Panc1 (cell line): ENCODE data around the gene SIRPB2. TPM values are rescaled to one million over a fixed set of nuclear protein-coding genes. Genes with fewer than 3 reads are reported as not detected.

Source experiments
- ATAC-seq: fragments of 200-7000 bp; cut with Tn5 transposase; 2 replicates; pipeline ENCODE4 v1.9.1; 2020; ENCODE audit warnings: mild to moderate bottlenecking, moderate library complexity
- Bru-seq: library from RNA; stranded (reverse); fragments of 400-500 nt; gene quantifications from one replicate; lab custom pipeline; 2021; lab: Mats Ljungman, UMichigan
- BruChase-seq, 2 experiments: library from RNA; stranded (reverse); fragments of 400-500 nt; gene quantifications; one replicate each; lab custom pipeline; 2021; lab: Mats Ljungman, UMichigan
- BruUV-seq: library from RNA; stranded (reverse); fragments of 400-500 nt; replicated peaks from 2 replicates; lab custom pipeline; 2021; lab: Mats Ljungman, UMichigan
- CTCF ChIA-PET: fragments of 300-600 bp; sonication (Branson Sonifier 250); formaldehyde crosslinking; loops from one replicate; lab custom pipeline; 2022; ENCODE audit warnings: antibody characterized with exemption; lab: Charles Lee
- POLR2A ChIA-PET: fragments of 300-600 bp; sonication (Branson Sonifier 250); formaldehyde crosslinking; loops from one replicate; lab custom pipeline; 2022; ENCODE audit warnings: antibody characterized with exemption; lab: Charles Lee
- DNase-seq: peaks from one replicate; pipeline ENCODE4 v3.0.0-alpha.2; 2010; ENCODE audit warnings: low read depth, low spot score
- H3K27ac ChIP-seq: 2 replicates; pipeline ENCODE4 v1.5.1; 2011; ENCODE audit warnings: mild to moderate bottlenecking, low read length, inconsistent platforms
- H3K27me3 ChIP-seq: fragments of 200-500 bp; sonication (Bioruptor generic); 2 replicates; pipeline ENCODE4 v1.6.0; 2014; ENCODE audit warnings: low read length, inconsistent platforms; ENCODE audit not compliant: control insufficient read depth, insufficient read depth
- H3K36me3 ChIP-seq: fragments of 200-500 bp; sonication (Bioruptor generic); 2 replicates; pipeline ENCODE4 v1.5.1; 2014; ENCODE audit warnings: inconsistent platforms, mild to moderate bottlenecking, low read length, moderate library complexity; ENCODE audit not compliant: control insufficient read depth, insufficient read depth
- H3K4me1 ChIP-seq: 2 replicates; pipeline ENCODE4 v1.5.1; 2011; ENCODE audit warnings: inconsistent platforms, mild to moderate bottlenecking, low read length, moderate library complexity; ENCODE audit not compliant: control insufficient read depth, insufficient read depth
- H3K4me3 ChIP-seq, 2 experiments: 2 replicates each; pipeline ENCODE4 v1.5.1; 2011 to 2012; ENCODE audit warnings: low read depth in 2 of 2, low read length in 2 of 2, mild to moderate bottlenecking in 2 of 2, inconsistent platforms in 1 of 2, moderate library complexity in 1 of 2
- H3K9me3 ChIP-seq: fragments of 200-500 bp; sonication (Bioruptor generic); 2 replicates; pipeline ENCODE4 v1.5.1; 2014; ENCODE audit warnings: low read depth, mild to moderate bottlenecking, inconsistent platforms, low read length, moderate library complexity; ENCODE audit not compliant: control insufficient read depth, insufficient read depth
- POLR2AphosphoS5 ChIP-seq: IDR thresholded peaks from 2 replicates; pipeline ENCODE4 v1.6.1; 2012; ENCODE audit warnings: mild to moderate bottlenecking, low read depth, low read length, moderate library complexity
- REST ChIP-seq, 2 experiments: IDR thresholded peaks; 2 replicates each; pipeline ENCODE4 v1.6.1; 2011 to 2012; ENCODE audit warnings: low read depth in 2 of 2, control low read depth in 1 of 2, low read length in 1 of 2, mild to moderate bottlenecking in 1 of 2, moderate library complexity in 1 of 2; ENCODE audit not compliant: insufficient read depth in 1 of 2
- SIN3A ChIP-seq: IDR thresholded peaks from 2 replicates; pipeline ENCODE4 v1.6.1; 2012; ENCODE audit warnings: low read depth, mild to moderate bottlenecking, low read length, moderate library complexity, borderline replicate concordance; ENCODE audit not compliant: insufficient read depth
- TCF7L2 ChIP-seq: IDR thresholded peaks from 2 replicates; pipeline ENCODE4 v1.6.1; 2011; ENCODE audit warnings: mild to moderate bottlenecking, low read depth, low read length, inconsistent platforms
- in situ Hi-C: cut with HindIII; loops from 2 replicates; pipeline ENCODE4 v1.10.0; 2016; ENCODE audit warnings: low sequenced_read_pairs, low pct_unique_long_range_greater_than_20kb
- intact Hi-C: fragments of 100-400 bp; cut with micrococcal nuclease; formaldehyde crosslinking; loops from one replicate; pipeline ENCODE4 v1.10.0; 2022; ENCODE audit not compliant: unreplicated experiment
- long read RNA-seq: library from polyadenylated mRNA; unstranded; transcript quantifications from one replicate; pipeline ENCODE4 v2.0.0, GENCODE V29; 2021; ENCODE audit not compliant: unreplicated experiment
- polyA plus RNA-seq: library from polyadenylated mRNA; unstranded; fragments of >200 nt; gene quantifications from one replicate; pipeline ENCODE4 v1.2.1, GENCODE V29; 2012; ENCODE audit warnings: missing spikeins; ENCODE audit not compliant: insufficient read length
- total RNA-seq: library from RNA; stranded (reverse); gene quantifications from one replicate; pipeline ENCODE4 v1.2.1, GENCODE V29; 2021; ENCODE audit not compliant: unreplicated experiment
- TF ChIP-seq, protein P1 (sequence below): fragments of 450-650 bp; IDR thresholded peaks from 2 replicates; pipeline ENCODE4 v1.5.1; 2017; ENCODE audit warnings: mild to moderate bottlenecking

Gene SIRPB2
- not detected for total RNA-seq
- not detected for polyA plus RNA-seq
- Bru-seq, nascent RNA = not detected
- BruChase-seq, experiment 1, labeled RNA remaining after a 2-hour chase = not detected
- BruChase-seq, experiment 2, labeled RNA remaining after a 6-hour chase = not detected
- long read RNA-seq = 0 reads

- BruUV-seq = no TSS peak
These were observed at the start of gene SIRPB2 for GRCh38 chr20:1491281-1491840. TSS of gene SIRPB2 (minus strand) at chr20:1491420. CDS start at chr20:1491359, 61 bp downstream.

GRCh38 chr20:1539816-1540419, 48.7 kb upstream of the SIRPB2 start:
- no TSS peak for BruUV-seq
- intact Hi-C loops (no loop called here), in situ Hi-C loops (no loop called here)
- no peaks in the 10 kb centered on the region for H3K9me3 ChIP-seq
- ChIA-PET CTCF (no interaction called here), POLR2A (no interaction called here)
- H3K36me3 ChIP-seq = no peaks in the 10 kb centered on the region
- no peaks in the 10 kb centered on the region for H3K4me1 ChIP-seq
- H3K4me3 ChIP-seq = no peak overlapping the region
- TF ChIP-seq SIN3A (no peak), POLR2AphosphoS5 (no peak), TCF7L2 (no peak), REST (IDR thresholded peaks at IDR 0.05; ENCODE audit: insufficient read depth in 1 of 2, low read depth in 2 of 2, low read length in 1 of 2) (no peak)
- TF ChIP-seq, protein P1, sequence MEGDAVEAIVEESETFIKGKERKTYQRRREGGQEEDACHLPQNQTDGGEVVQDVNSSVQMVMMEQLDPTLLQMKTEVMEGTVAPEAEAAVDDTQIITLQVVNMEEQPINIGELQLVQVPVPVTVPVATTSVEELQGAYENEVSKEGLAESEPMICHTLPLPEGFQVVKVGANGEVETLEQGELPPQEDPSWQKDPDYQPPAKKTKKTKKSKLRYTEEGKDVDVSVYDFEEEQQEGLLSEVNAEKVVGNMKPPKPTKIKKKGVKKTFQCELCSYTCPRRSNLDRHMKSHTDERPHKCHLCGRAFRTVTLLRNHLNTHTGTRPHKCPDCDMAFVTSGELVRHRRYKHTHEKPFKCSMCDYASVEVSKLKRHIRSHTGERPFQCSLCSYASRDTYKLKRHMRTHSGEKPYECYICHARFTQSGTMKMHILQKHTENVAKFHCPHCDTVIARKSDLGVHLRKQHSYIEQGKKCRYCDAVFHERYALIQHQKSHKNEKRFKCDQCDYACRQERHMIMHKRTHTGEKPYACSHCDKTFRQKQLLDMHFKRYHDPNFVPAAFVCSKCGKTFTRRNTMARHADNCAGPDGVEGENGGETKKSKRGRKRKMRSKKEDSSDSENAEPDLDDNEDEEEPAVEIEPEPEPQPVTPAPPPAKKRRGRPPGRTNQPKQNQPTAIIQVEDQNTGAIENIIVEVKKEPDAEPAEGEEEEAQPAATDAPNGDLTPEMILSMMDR = no peak
- ATAC-seq (no peak), DNase-seq (no peak)
- peaks cover under 1% of the 10 kb centered on the region; the same call in 1 of the 2 replicates for H3K27me3 ChIP-seq
- H3K27ac ChIP-seq = no peak overlapping the region

More at GRCh38 chr20:1491281-1491840, at the start of gene SIRPB2:
- POLR2A ChIA-PET = no interaction called here
- no peak within 1 kb of the TSS for H3K27ac ChIP-seq
- TF ChIP-seq, protein P1 = no peak
- no peak for TF ChIP-seq TCF7L2
- no peak for TF ChIP-seq REST (IDR thresholded peaks at IDR 0.05; ENCODE audit: insufficient read depth in 1 of 2, low read depth in 2 of 2, low read length in 1 of 2)
- TF ChIP-seq POLR2AphosphoS5 = no peak
- TF ChIP-seq SIN3A = no peak
- H3K27me3 ChIP-seq = peaks cover 37% of the 10 kb centered on the region
- H3K36me3 ChIP-seq = no peaks in the 10 kb centered on the region
- no peak for ATAC-seq
- CTCF ChIA-PET = interaction anchor here (1.0 kb wide), 1 partner anchor 13 kb away, joined by 3 read pairs; no protein-coding TSS in a partner anchor
- H3K4me1 ChIP-seq = no peaks in the 10 kb centered on the region
- no peak within 1 kb of the TSS for H3K4me3 ChIP-seq
- in situ Hi-C loops (no loop called here), intact Hi-C loops (no loop called here)
- no peaks in the 10 kb centered on the region for H3K9me3 ChIP-seq
- DNase-seq = no peak
